Fibroblast of lung (primary cell): ENCODE results near the gene REC114.

Experiments
- EZH2 ChIP-seq: IDR thresholded peaks from 2 replicates; pipeline ENCODE4 v1.5.1; 2012; ENCODE audit warnings: low read length, control low read depth, mild to moderate bottlenecking; ENCODE audit errors: missing control alignments
- TF ChIP-seq, protein P1 (sequence below), 2 donors: IDR thresholded peaks in 1 of 2; conservative IDR thresholded peaks in 1 of 2; 1 replicate in 1 of 2; 2 replicates in 1 of 2; pipeline ENCODE4 v1.5.1; 2011 to 2012; ENCODE audit warnings: low read length in 2 of 2, control low read depth in 1 of 2, inconsistent platforms in 1 of 2, low read depth in 1 of 2, mild to moderate bottlenecking in 1 of 2

DNA sequence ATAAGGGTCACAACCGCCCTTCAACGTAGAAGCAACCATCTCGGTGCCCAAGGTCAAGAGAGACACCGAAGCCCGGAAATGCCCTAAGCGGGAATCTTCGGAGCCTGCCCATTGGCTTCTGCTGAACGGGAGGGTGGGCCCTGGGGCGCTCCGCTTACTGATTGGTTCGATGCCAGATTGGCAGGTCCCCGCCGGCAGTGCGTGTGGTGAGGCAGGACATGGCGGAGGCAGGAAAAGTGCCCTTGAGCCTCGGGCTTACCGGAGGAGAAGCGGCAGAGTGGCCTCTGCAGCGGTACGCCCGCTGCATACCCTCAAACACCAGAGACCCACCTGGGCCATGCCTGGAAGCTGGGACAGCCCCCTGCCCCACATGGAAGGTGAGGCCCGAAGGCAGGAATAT, at the start of gene REC114:
- TF ChIP-seq, protein P1, sequence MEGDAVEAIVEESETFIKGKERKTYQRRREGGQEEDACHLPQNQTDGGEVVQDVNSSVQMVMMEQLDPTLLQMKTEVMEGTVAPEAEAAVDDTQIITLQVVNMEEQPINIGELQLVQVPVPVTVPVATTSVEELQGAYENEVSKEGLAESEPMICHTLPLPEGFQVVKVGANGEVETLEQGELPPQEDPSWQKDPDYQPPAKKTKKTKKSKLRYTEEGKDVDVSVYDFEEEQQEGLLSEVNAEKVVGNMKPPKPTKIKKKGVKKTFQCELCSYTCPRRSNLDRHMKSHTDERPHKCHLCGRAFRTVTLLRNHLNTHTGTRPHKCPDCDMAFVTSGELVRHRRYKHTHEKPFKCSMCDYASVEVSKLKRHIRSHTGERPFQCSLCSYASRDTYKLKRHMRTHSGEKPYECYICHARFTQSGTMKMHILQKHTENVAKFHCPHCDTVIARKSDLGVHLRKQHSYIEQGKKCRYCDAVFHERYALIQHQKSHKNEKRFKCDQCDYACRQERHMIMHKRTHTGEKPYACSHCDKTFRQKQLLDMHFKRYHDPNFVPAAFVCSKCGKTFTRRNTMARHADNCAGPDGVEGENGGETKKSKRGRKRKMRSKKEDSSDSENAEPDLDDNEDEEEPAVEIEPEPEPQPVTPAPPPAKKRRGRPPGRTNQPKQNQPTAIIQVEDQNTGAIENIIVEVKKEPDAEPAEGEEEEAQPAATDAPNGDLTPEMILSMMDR (conservative IDR thresholded peaks at IDR 0.05 in 1 of 2, IDR thresholded peaks at IDR 0.05 in 1 of 2; ENCODE audit: low read depth in 1 of 2, low read length in 2 of 2): no peak
- TF ChIP-seq EZH2: no peak
